H1 (cell line): ENCODE results near the gene DNASE2B. TPM values are rescaled to one million over a fixed set of nuclear protein-coding genes. Genes with fewer than 3 reads are reported as not detected.

Experiments
- CTCF ChIA-PET: fragments of 300-600 bp; sonication (Branson Sonifier 250); formaldehyde crosslinking; loops from one replicate; lab custom pipeline; 2021; ENCODE audit not compliant: partially characterized antibody; lab: Charles Lee
- POLR2A ChIA-PET: fragments of 300-600 bp; sonication (Branson Sonifier 250); formaldehyde crosslinking; loops from one replicate; lab custom pipeline; 2021; ENCODE audit warnings: inconsistent platforms; ENCODE audit not compliant: partially characterized antibody; lab: Charles Lee
- DNase-seq, 2 experiments: peaks; one replicate each; pipeline versions ENCODE4 v3.0.0 to v3.0.0-alpha.2; 2010 to 2022; ENCODE audit warnings: low spot score in 2 of 2, low read depth in 1 of 2, mixed read lengths in 1 of 2
- FAIRE-seq: peaks from 2 replicates; lab custom pipeline; 2011; peaks lifted over from hg19 to GRCh38; lab: Jason Lieb, UNC
- H2AFZ ChIP-seq: 2 replicates; pipeline ENCODE4 v1.8.1; 2012; ENCODE audit warnings: low read length, inconsistent platforms
- H2AK5ac ChIP-seq: 2 replicates; pipeline ENCODE4 v1.6.1; 2013; ENCODE audit warnings: low read depth, low read length
- H2BK120ac ChIP-seq: replicated peaks from 2 replicates; pipeline ENCODE3; 2013; ENCODE audit warnings: low read depth, low read length, inconsistent platforms
- H2BK12ac ChIP-seq: 2 replicates; pipeline ENCODE4 v1.6.1; 2013; ENCODE audit warnings: low read depth, low read length
- H2BK15ac ChIP-seq: 2 replicates; pipeline ENCODE4 v1.6.1; 2013; ENCODE audit warnings: low read length
- H2BK20ac ChIP-seq: 2 replicates; pipeline ENCODE4 v1.6.1; 2013; ENCODE audit warnings: low read length
- H2BK5ac ChIP-seq: 2 replicates; pipeline ENCODE4 v1.6.1; 2013; ENCODE audit warnings: low read depth, low read length
- H3K14ac ChIP-seq: 2 replicates; pipeline ENCODE4 v1.6.1; 2013; ENCODE audit warnings: inconsistent platforms; ENCODE audit not compliant: insufficient read length
- H3K18ac ChIP-seq: 2 replicates; pipeline ENCODE4 v1.6.1; 2013; ENCODE audit warnings: low read length; ENCODE audit errors: extremely low read depth
- H3K23ac ChIP-seq: 2 replicates; pipeline ENCODE4 v1.6.1; 2013; ENCODE audit warnings: inconsistent platforms; ENCODE audit not compliant: insufficient read length
- H3K23me2 ChIP-seq: 2 replicates; pipeline ENCODE4 v1.6.1; 2013; ENCODE audit warnings: low read depth, low read length
- H3K27ac ChIP-seq: 2 replicates; pipeline ENCODE4 v1.6.1; 2011; ENCODE audit warnings: low read depth, low read length, inconsistent platforms
- H3K27me3 ChIP-seq, 4 experiments: replicated peaks in 1 of 4; 1 replicate in 1 of 4; 2 replicates in 3 of 4; pipeline versions ENCODE4 v1.6.1 to v1.8.1; 2011 to 2013; ENCODE audit warnings: low read length in 3 of 4, mild to moderate bottlenecking in 3 of 4, inconsistent platforms in 2 of 4, mixed read lengths in 2 of 4, moderate library complexity in 1 of 4; ENCODE audit not compliant: control insufficient read depth in 3 of 4, insufficient read depth in 3 of 4; ENCODE audit errors: extremely low read depth in 1 of 4
- H3K36me3 ChIP-seq, 4 experiments: 2 replicates each; pipeline versions ENCODE4 v1.6.1 to v1.8.1; 2011 to 2013; ENCODE audit warnings: mild to moderate bottlenecking in 4 of 4, low read length in 3 of 4, moderate library complexity in 2 of 4, control low read depth in 1 of 4, inconsistent platforms in 1 of 4; ENCODE audit not compliant: insufficient read depth in 4 of 4, control insufficient read depth in 2 of 4
- H3K4ac ChIP-seq: replicated peaks from 2 replicates; pipeline ENCODE3; 2013; ENCODE audit warnings: low read length, low read depth, mixed read lengths, inconsistent platforms; ENCODE audit not compliant: insufficient read length
- H3K4me1 ChIP-seq, 4 experiments: replicated peaks in 1 of 4; 1 replicate in 1 of 4; 2 replicates in 3 of 4; pipeline versions ENCODE4 v1.6.1 to v1.8.1; 2011 to 2013; ENCODE audit warnings: low read length in 3 of 4, inconsistent platforms in 2 of 4, mixed read lengths in 1 of 4; ENCODE audit not compliant: insufficient read depth in 4 of 4, control insufficient read depth in 3 of 4
- H3K4me2 ChIP-seq, 2 experiments: 2 replicates each; pipeline versions ENCODE4 v1.6.1 to v1.8.1; 2011 to 2013; ENCODE audit warnings: low read depth in 2 of 2, low read length in 2 of 2, control low read depth in 1 of 2, inconsistent platforms in 1 of 2, mild to moderate bottlenecking in 1 of 2; ENCODE audit not compliant: insufficient read depth in 1 of 2
- H3K4me3 ChIP-seq, 4 experiments: fragments of 200-600, 300-600 bp in 1 of 4; sonication (generic), shearing (Covaris generic), sonication (Bioruptor Twin) in 1 of 4; 2 replicates each; pipeline versions ENCODE4 v1.5.1 to v1.8.1; 2011 to 2016; ENCODE audit warnings: low read length in 4 of 4, low read depth in 3 of 4, control low read depth in 2 of 4, inconsistent platforms in 2 of 4, mild to moderate bottlenecking in 2 of 4, mixed read lengths in 1 of 4, moderate library complexity in 1 of 4; ENCODE audit not compliant: insufficient read depth in 2 of 4; ENCODE audit errors: extremely low read depth in 1 of 4
- H3K56ac ChIP-seq: replicated peaks from 2 replicates; pipeline ENCODE3; 2013; ENCODE audit warnings: low read depth, mild to moderate bottlenecking, mixed read lengths, low read length, inconsistent platforms; ENCODE audit not compliant: insufficient read length
- H3K79me1 ChIP-seq: 2 replicates; pipeline ENCODE4 v1.6.1; 2013; ENCODE audit warnings: low read depth, low read length, control low read depth
- H3K79me2 ChIP-seq, 2 experiments: 2 replicates each; pipeline versions ENCODE4 v1.6.1 to v1.8.1; 2012 to 2013; ENCODE audit warnings: low read length in 2 of 2, mild to moderate bottlenecking in 2 of 2, inconsistent platforms in 1 of 2; ENCODE audit not compliant: insufficient read depth in 2 of 2, control insufficient read depth in 1 of 2
- H3K9ac ChIP-seq, 4 experiments: replicated peaks in 1 of 4; 1 replicate in 1 of 4; 2 replicates in 3 of 4; pipeline versions ENCODE4 v1.6.1 to v1.8.1; 2011 to 2013; ENCODE audit warnings: low read depth in 3 of 4, low read length in 3 of 4, control low read depth in 2 of 4, mild to moderate bottlenecking in 2 of 4, moderate library complexity in 2 of 4, inconsistent platforms in 1 of 4; ENCODE audit errors: extremely low read depth in 1 of 4
- H3K9me3 ChIP-seq, 2 experiments: 2 replicates each; pipeline versions ENCODE4 v1.6.1 to v1.8.1; 2012 to 2013; ENCODE audit warnings: mild to moderate bottlenecking in 2 of 2, moderate library complexity in 2 of 2, control low read depth in 1 of 2, inconsistent platforms in 1 of 2, low read depth in 1 of 2, low read length in 1 of 2, mixed read lengths in 1 of 2; ENCODE audit not compliant: insufficient read depth in 2 of 2
- H4K20me1 ChIP-seq, 2 experiments: replicated peaks in 1 of 2; 2 replicates each; pipeline versions ENCODE3 to v1.8.1; 2011 to 2013; ENCODE audit warnings: inconsistent platforms in 2 of 2, low read length in 2 of 2, mild to moderate bottlenecking in 1 of 2; ENCODE audit not compliant: insufficient read depth in 2 of 2, control insufficient read depth in 1 of 2
- H4K5ac ChIP-seq: 2 replicates; pipeline ENCODE4 v1.6.1; 2013; ENCODE audit warnings: low read length, low read depth, mixed read lengths, inconsistent platforms; ENCODE audit not compliant: insufficient read length
- H4K8ac ChIP-seq: 2 replicates; pipeline ENCODE4 v1.8.0; 2013; ENCODE audit warnings: mild to moderate bottlenecking, moderate library complexity, low read length, inconsistent platforms; ENCODE audit not compliant: insufficient read depth; ENCODE audit errors: extremely low read depth
- H4K91ac ChIP-seq: replicated peaks from 2 replicates; pipeline ENCODE3; 2013; ENCODE audit warnings: low read length, mixed read lengths, inconsistent platforms; ENCODE audit not compliant: insufficient read length
- CEBPB ChIP-seq: IDR thresholded peaks from 2 replicates; pipeline ENCODE4 v1.6.1; 2012; ENCODE audit warnings: low read depth, low read length
- CTBP2 ChIP-seq: IDR thresholded peaks from 2 replicates; pipeline ENCODE4 v1.7.0; 2011; ENCODE audit warnings: borderline replicate concordance, mild to moderate bottlenecking, moderate library complexity, mixed read lengths, low read length; ENCODE audit not compliant: insufficient read depth, insufficient read length
- WGBS, 2 experiments: shearing (Covaris generic) in 1 of 2; methylation state at CpG; one replicate each; pipeline versions ENCODE4 v1.1.6 to v1.1.7; 2013 to 2015; ENCODE audit warnings: low lambda C conversion rate in 2 of 2, mixed read lengths in 2 of 2, inconsistent platforms in 1 of 2, low coverage in 1 of 2, missing lambda C conversion rate in 1 of 2; ENCODE audit not compliant: insufficient replicate concordance in 2 of 2, insufficient coverage in 1 of 2, insufficient read length in 1 of 2; ENCODE audit errors: extremely low coverage in 1 of 2, missing lambda C conversion rate in 1 of 2; 5-methylcytosine and 5-hydroxymethylcytosine counted together
- polyA plus RNA-seq, 7 experiments: library from polyadenylated mRNA; depleted of rRNA in 3 of 7; stranded (reverse) in 5 of 7; unstranded in 2 of 7; fragments of >200 nt in 5 of 7; fragments of 200-250 nt in 2 of 7; gene quantifications; 1 replicate in 5 of 7; 2 replicates in 1 of 7; 4 replicates in 1 of 7; pipeline versions ENCODE4 v1.2.1 to v1.2.3, GENCODE V29; 2011 to 2013; ENCODE audit warnings: missing spikeins in 2 of 7, mixed read lengths in 2 of 7
- total RNA-seq: library from RNA; stranded (reverse); fragmentation: NEBNext Ultra II Directional; extraction: Animal tissue kit (Norgen Biotek cat#: 25700); gene quantifications from 2 replicates; pipeline ENCODE4 v1.2.1, GENCODE V29; 2021

Gene DNASE2B
- total and polyA plus RNA-seq, 2 of the 8 experiments (the other 6 are each of a cell fraction or from before 2014, with no cell fraction given): not detected

DNA sequence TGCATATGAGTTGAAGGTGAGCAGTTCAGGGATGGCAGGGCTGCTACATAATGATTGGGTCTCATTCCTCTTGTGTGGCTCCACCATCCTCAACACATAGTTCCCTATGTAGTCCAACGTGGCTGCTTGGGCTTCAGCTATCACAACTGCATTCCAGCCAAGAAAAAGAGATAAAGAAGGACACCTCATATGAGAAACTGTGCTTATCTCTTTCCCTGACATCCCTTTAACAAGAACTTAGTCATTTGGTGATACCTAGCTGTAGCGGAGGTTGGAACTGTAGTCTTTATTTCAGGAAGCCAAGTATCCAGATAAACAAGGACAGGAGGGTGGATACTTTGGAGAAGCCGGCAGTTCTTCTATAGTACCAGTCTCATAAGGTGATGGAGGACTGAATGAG is 42.7 kb upstream of the DNASE2B start:
- H3K79me1 ChIP-seq: no peaks in the 10 kb centered on the region
- no peak overlapping the region for H3K4me3 ChIP-seq
- H2AFZ ChIP-seq: no peak overlapping the region
- H3K23ac ChIP-seq: no peak overlapping the region
- H3K23me2 ChIP-seq: no peaks in the 10 kb centered on the region
- CTCF ChIA-PET: interaction anchor here (1.4 kb wide), 1 partner anchor 11 kb away, joined by 3 read pairs; no protein-coding TSS in a partner anchor
- no peak overlapping the region for H2BK15ac ChIP-seq
- no peak overlapping the region for H3K4me2 ChIP-seq
- FAIRE-seq: no peak
- no peak overlapping the region for H2BK12ac ChIP-seq
- H3K9me3 ChIP-seq: no peaks in the 10 kb centered on the region
- H2BK20ac ChIP-seq: no peak overlapping the region
- POLR2A ChIA-PET: no interaction called here
- no peaks in the 10 kb centered on the region for H3K36me3 ChIP-seq
- H3K4me1 ChIP-seq: no peaks in the 10 kb centered on the region
- 84% methylated on average over 3 of the region's 3 CpGs; no CpG with 5 or more reads in 1 of the 2 experiments for WGBS, 2 experiments
- no peak overlapping the region for H3K18ac ChIP-seq
- no peak overlapping the region for H3K27ac ChIP-seq
- H2BK120ac ChIP-seq: no peak overlapping the region
- no peak overlapping the region for H2BK5ac ChIP-seq
- H3K27me3 ChIP-seq: no peaks in the 10 kb centered on the region
- no peak overlapping the region for H4K91ac ChIP-seq
- H3K4ac ChIP-seq: no peak overlapping the region
- no peak for DNase-seq
- H3K79me2 ChIP-seq: no peaks in the 10 kb centered on the region
- no peaks in the 10 kb centered on the region for H4K20me1 ChIP-seq
- H3K14ac ChIP-seq: no peak overlapping the region
- no peak overlapping the region for H4K5ac ChIP-seq
- no peak overlapping the region for H3K9ac ChIP-seq
- no peak overlapping the region for H4K8ac ChIP-seq
- H3K56ac ChIP-seq: no peak overlapping the region
- H2AK5ac ChIP-seq: no peak overlapping the region
- no peak for TF ChIP-seq CEBPB
- no peak for TF ChIP-seq CTBP2
